HG02571 (cell line): ENCODE results near the gene HOXB5.

Experiments
- ATAC-seq: cut with Tn5 transposase; IDR thresholded peaks from one replicate; pipeline ENCODE4 v1.9.1; 2021; ENCODE audit warnings: mild to moderate bottlenecking, moderate library complexity; ENCODE audit not compliant: unreplicated experiment

The HOXB5 gene

GRCh38 chr17:48630009-48630924 lies 36.7 kb upstream of the HOXB5 start:
- no peak for ATAC-seq

GRCh38 chr17:48629411-48629759 lies 35.8 kb upstream of the HOXB5 start:
- no peak for ATAC-seq

- ATAC-seq = no peak
These were observed 35.3 kb upstream of the HOXB5 start for GRCh38 chr17:48628649-48629410.

- ATAC-seq = no peak
These were observed 34.3 kb upstream of the HOXB5 start for GRCh38 chr17:48627623-48628521.

GRCh38 chr17:48627118-48627597 lies 33.6 kb upstream of the HOXB5 start:
- ATAC-seq = no peak

GRCh38 chr17:48626245-48627117 lies 32.9 kb upstream of the HOXB5 start, which contains the start of gene HOXB9:
Gene HOXB9, minus strand, starts transcription at chr17:48626358. Its CDS starts 89 bp downstream, at chr17:48626269.
- no peak for ATAC-seq

GRCh38 chr17:48625495-48626244 lies 32.1 kb upstream of the HOXB5 start:
- no peak for ATAC-seq

DNA sequence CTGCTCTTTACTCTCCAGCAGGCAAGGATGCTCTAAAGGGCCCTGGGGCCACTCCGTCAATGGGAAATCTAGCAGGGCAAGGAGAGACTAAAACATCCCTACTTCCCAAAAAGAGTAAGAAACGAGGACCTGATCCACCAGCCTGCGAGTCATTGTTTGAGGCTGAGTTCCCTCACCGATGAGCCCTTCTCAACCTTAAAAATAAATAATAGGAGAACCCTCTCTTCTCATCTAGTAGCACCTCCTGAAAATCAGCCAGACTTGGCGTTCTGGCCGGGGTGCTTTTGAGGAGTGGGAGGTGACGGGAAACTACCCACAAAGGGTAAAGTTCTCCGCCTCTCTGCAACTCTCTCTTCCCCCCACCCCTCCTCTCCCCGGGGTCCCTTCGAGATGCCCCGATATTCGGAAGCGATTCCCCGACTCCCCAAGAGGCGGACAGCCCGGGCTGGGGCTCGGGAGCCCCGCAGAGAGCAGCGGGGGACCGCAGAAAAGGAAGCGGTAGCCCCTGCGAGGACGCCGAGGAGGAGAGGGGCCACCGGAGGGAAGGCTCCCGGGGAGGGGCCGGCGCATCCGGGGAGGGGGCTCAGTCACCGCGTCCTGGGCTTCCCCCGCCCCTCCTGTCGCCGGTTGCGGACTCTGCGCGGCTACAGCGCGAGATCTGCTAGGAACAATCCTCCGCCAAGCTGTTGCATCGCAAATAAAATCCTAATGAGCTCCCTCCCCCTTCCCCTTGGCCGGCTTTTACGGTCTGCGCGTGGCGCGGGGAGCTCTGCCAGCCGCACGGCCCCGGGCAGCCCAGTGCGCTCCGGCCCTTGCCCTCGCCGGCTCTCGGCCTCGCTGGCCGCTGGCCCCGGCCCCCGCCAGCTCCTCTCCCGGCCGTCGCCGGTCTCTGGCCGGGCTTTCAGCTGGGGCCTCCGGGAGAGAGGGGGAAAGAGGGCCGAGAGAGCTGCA lies 31.2 kb upstream of the HOXB5 start:
- no peak for ATAC-seq

- no peak for ATAC-seq
These were observed 30.5 kb upstream of the HOXB5 start for GRCh38 chr17:48624118-48624517.

GRCh38 chr17:48623583-48623982 lies 30.0 kb upstream of the HOXB5 start:
- no peak for ATAC-seq

- ATAC-seq = no peak
These were observed 29.3 kb upstream of the HOXB5 start for GRCh38 chr17:48622857-48623256.

DNA sequence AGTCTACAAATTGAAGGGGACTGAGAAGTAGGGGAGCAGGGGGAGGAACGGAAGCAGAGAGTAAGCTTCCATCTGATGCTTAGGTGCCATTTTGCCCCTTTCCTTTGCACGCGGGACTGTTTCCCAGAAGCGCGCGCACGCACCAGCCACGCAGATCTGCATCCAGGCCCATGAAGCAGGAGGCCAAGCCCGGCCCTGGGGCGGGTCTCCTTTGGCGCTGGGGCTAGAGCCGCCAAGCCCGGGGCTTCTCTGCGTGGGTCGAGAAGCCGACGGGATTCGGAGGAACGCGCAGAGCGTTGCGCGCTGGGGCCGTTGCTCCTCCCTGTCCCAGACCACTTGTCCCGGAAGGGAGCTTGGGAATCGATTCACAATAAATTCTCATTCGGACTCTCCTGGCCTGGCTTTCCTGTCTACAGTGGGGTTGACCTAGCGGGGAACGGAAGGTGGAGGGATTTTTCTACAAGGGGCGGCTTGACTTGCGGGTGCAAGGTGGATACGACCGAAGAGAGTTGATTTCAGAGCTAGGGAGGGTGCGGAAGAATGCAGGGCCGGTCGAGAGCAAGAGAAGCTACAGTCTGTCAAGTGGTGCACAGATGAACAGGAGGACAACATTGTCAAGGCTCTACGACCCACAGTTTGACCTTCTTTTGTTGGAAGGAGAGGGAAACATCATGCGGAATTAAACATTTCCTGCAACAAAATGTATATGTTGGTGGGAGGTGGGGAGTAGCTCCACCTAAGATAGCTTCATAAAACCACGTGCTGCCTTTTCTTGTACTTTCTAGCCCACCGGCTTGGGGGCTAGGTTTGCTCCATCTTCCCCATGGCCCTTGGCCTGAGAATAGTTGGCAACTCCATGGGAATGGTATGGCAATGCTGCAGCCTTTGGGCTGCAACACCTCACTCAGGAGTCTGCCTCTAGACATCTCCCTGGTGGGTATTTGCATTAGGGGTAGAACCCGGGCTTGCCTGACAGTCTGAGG lies 28.1 kb upstream of the HOXB5 start:
- no peak for ATAC-seq

GRCh38 chr17:48620461-48621139 lies 27.0 kb upstream of the HOXB5 start:
- no peak for ATAC-seq

GRCh38 chr17:48619826-48620449 lies 26.4 kb upstream of the HOXB5 start:
- no peak for ATAC-seq

GRCh38 chr17:48618256-48618896 lies 24.8 kb upstream of the HOXB5 start:
- no peak for ATAC-seq
